Endothelial cell (in vitro differentiated cells): ENCODE results near the gene AARS2. TPM values are rescaled to one million over a fixed set of nuclear protein-coding genes. Genes with fewer than 3 reads are reported as not detected.

Experiments
- DNase-seq: peaks from one replicate; pipeline ENCODE4 v3.0.0; 2021; ENCODE audit warnings: low spot score
- H3K27ac Mint-ChIP-seq: one replicate; pipeline ENCODE4 v1.8.0; 2021; ENCODE audit warnings: mixed read lengths, inconsistent platforms; ENCODE audit not compliant: unreplicated experiment
- H3K27me3 Mint-ChIP-seq: one replicate; pipeline ENCODE4 v1.8.0; 2021; ENCODE audit warnings: mild to moderate bottlenecking, moderate library complexity, mixed read lengths, inconsistent platforms; ENCODE audit not compliant: unreplicated experiment
- H3K36me3 Mint-ChIP-seq: one replicate; pipeline ENCODE4 v1.8.0; 2021; ENCODE audit warnings: mild to moderate bottlenecking, low read depth, mixed read lengths, inconsistent platforms; ENCODE audit not compliant: unreplicated experiment
- H3K4me1 Mint-ChIP-seq: one replicate; pipeline ENCODE4 v1.8.0; 2021; ENCODE audit warnings: mild to moderate bottlenecking, mixed read lengths, inconsistent platforms; ENCODE audit not compliant: unreplicated experiment
- H3K4me3 Mint-ChIP-seq: one replicate; pipeline ENCODE4 v1.8.0; 2021; ENCODE audit warnings: mild to moderate bottlenecking, mixed read lengths, inconsistent platforms; ENCODE audit not compliant: unreplicated experiment
- H3K9me3 Mint-ChIP-seq: one replicate; pipeline ENCODE4 v1.8.0; 2021; ENCODE audit warnings: mixed read lengths, inconsistent platforms; ENCODE audit not compliant: unreplicated experiment
- CTCF ChIP-seq: fragments of 200-600 bp; sonication (generic); IDR thresholded peaks from one replicate; pipeline ENCODE4 v1.5.0; 2021; ENCODE audit warnings: antibody characterized with exemption; ENCODE audit not compliant: unreplicated experiment
- total RNA-seq: library from RNA; stranded (reverse); fragmentation: NEBNext Ultra II Directional; extraction: Animal tissue kit (Norgen Biotek cat#: 25700); gene quantifications from one replicate; pipeline ENCODE4 v1.2.1, GENCODE V29; 2021; ENCODE audit not compliant: unreplicated experiment

AARS2 gene
- total RNA-seq, 1 donor from 2014 or later, result 16.0 TPM

- Mint-ChIP-seq H3K27me3 (peaks cover 18% of the 10 kb centered on the region), H3K4me3 (no peak overlapping the region)
These were observed 36.2 kb downstream of the AARS2 start for GRCh38 chr6:44276667-44277640.

GRCh38 chr6:44275749-44276648, 37.1 kb downstream of the AARS2 start:
- Mint-ChIP-seq H3K9me3 (no peaks in the 10 kb centered on the region), H3K27ac (no peak overlapping the region), H3K36me3 (peaks cover 5% of the 10 kb centered on the region), H3K4me1 (peaks cover 3% of the 10 kb centered on the region), H3K27me3 (peaks cover 21% of the 10 kb centered on the region), H3K4me3 (no peak overlapping the region)
- TF ChIP-seq CTCF, result no peak
- DNase-seq, result no peak

More at GRCh38 chr6:44276667-44277640, 36.2 kb downstream of the AARS2 start:
- Mint-ChIP-seq H3K27ac (no peak overlapping the region), H3K4me1 (no peaks in the 10 kb centered on the region), H3K36me3 (peaks cover 5% of the 10 kb centered on the region), H3K9me3 (no peaks in the 10 kb centered on the region)
- DNase-seq, result no peak
- TF ChIP-seq CTCF, result no peak

GRCh38 chr6:44275271-44275748, 37.8 kb downstream of the AARS2 start:
- no peak for TF ChIP-seq CTCF
- H3K27ac Mint-ChIP-seq, result no peak overlapping the region
- no peak overlapping the region for H3K4me3 Mint-ChIP-seq
- H3K4me1 Mint-ChIP-seq, result peaks cover 3% of the 10 kb centered on the region
- DNase-seq, result no peak
- H3K27me3 Mint-ChIP-seq, result peaks cover 21% of the 10 kb centered on the region
- H3K36me3 Mint-ChIP-seq, result peaks cover 5% of the 10 kb centered on the region
- H3K9me3 Mint-ChIP-seq, result no peaks in the 10 kb centered on the region

- no peaks in the 10 kb centered on the region for H3K9me3 Mint-ChIP-seq
- no peak overlapping the region for H3K4me3 Mint-ChIP-seq
- DNase-seq, result no peak
- H3K36me3 Mint-ChIP-seq, result peaks cover 5% of the 10 kb centered on the region
- no peak for TF ChIP-seq CTCF
- peaks cover 20% of the 10 kb centered on the region for H3K27me3 Mint-ChIP-seq
- H3K4me1 Mint-ChIP-seq, result peaks cover 8% of the 10 kb centered on the region
- H3K27ac Mint-ChIP-seq, result no peak overlapping the region
These were observed 39.5 kb downstream of the AARS2 start for GRCh38 chr6:44273617-44274016.
